Activated T-cell treated with anti-CD3 and anti-CD28 coated beads, Interleukin-2, amount 50 U/mL, for 48 hours (primary cell): ENCODE data around the gene KLHL3.

Experiments
- DNase-seq, 2 experiments: peaks; one replicate each; pipeline ENCODE4 v3.0.0-alpha.2; 2020

KLHL3 gene

DNA sequence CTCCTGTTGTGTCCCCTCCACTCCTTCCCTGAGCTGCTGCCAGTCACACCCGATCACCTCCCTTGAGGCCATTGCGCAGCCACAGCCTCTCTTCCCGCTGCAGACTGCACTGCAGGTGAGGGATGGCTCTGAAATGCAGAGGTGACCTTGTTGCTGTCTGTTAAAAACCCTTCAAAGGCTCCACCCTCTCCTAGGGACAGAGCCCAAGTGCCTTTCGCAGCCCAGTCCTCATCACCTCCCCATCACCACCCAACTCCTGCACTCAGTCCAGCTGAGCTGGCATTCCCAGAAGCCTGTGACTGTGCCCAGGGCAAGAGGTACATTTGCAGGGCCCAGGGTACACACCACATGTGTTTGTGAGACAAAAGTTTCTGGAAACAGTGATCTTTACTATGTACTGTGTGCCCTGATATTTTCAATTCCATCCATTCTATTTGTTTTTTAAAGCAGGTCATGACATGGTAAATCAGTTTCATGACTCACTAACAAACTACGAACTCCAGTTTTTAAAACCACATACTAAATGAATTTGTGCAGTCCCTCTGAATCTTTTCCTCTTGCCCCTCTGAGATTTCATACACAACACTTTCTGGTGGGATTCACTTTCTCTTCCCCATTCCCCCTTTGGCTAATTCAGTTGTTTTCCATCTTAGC, 163.7 kb downstream of the KLHL3 start:
- no peak for DNase-seq

DNA sequence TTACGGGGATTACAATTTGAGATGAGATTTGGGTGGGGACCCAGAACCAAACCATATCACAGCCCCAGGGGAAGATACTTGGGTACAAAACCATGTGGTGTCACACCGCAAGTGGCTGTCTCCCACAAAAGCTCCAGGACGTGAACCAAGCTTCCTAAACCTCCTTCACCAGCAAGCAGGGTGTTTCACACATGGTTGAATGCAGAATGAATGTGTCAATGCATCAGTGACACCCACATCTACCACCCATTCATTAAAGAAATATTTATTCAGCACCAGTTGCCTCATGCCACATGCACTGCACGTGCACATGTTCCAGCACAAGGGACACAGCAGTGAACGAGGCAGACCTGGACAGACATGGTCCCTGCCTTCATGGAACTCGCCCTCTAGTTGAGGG, 165.8 kb downstream of the KLHL3 start:
- DNase-seq = no peak
